ENCODE results near the gene SAP130. TPM values are rescaled to one million over a fixed set of nuclear protein-coding genes. Genes with fewer than 3 reads are reported as not detected.

The SAP130 gene
- total and polyA plus RNA-seq, 4 donors: 3.3 to 5.3 (median 4.5) TPM

GRCh38 chr2:127913808-127914457 lies 113.9 kb downstream of the SAP130 start:
- Histone ChIP-seq H3K27ac (ENCODE audit: low read depth in 1 of 2, low read length in 2 of 2) (no peak overlapping the region), H3K27me3 (ENCODE audit: control insufficient read depth in 4 of 4, insufficient read depth in 4 of 4, low read length in 3 of 4) (no peaks in the 10 kb centered on the region), H3K4me3 (ENCODE audit: low read depth in 1 of 3, low read length in 3 of 3) (no peak overlapping the region), H3K9me3 (ENCODE audit: control insufficient read depth in 4 of 4, low read length in 3 of 4) (no peaks in the 10 kb centered on the region), H3K36me3 (ENCODE audit: control insufficient read depth in 4 of 4, insufficient read depth in 3 of 4, low read depth in 1 of 4, low read length in 3 of 4) (no peaks in the 10 kb centered on the region), H3K9ac (ENCODE audit: low read depth in 1 of 2, low read length in 2 of 2) (no peak overlapping the region), H3K4me1 (ENCODE audit: control insufficient read depth in 4 of 4, insufficient read depth in 4 of 4, low read length in 3 of 4) (no peaks in the 10 kb centered on the region)
- no peak for TF ChIP-seq ATF3 (IDR thresholded peaks at IDR 0.05)
- TF ChIP-seq REST (IDR thresholded peaks at IDR 0.05): no peak
- no peak for TF ChIP-seq RAD21 (IDR thresholded peaks at IDR 0.05)
- no peak for TF ChIP-seq MAX (IDR thresholded peaks at IDR 0.05)
- no peak for TF ChIP-seq CTCF (IDR thresholded peaks at IDR 0.05; ENCODE audit: low read depth, low read length, missing input control)
- no peak for TF ChIP-seq HNF4G (IDR thresholded peaks at IDR 0.05)
- TF ChIP-seq HNF4A (conservative IDR thresholded peaks at IDR 0.05): no peak
- TF ChIP-seq FOXA2 (IDR thresholded peaks at IDR 0.05): no peak
- no peak for TF ChIP-seq TAF1 (conservative IDR thresholded peaks at IDR 0.05)
- no peak for TF ChIP-seq NR2F2 (IDR thresholded peaks at IDR 0.05)
- no peak for TF ChIP-seq GABPA (IDR thresholded peaks at IDR 0.05 in 1 of 2, conservative IDR thresholded peaks at IDR 0.05 in 1 of 2)
- DNase-seq (ENCODE audit: low spot score): no peak
- WGBS: 88% methylated on average over 8 of the region's 8 CpGs

- no peaks in the 10 kb centered on the region for H3K9me3 ChIP-seq (ENCODE audit: control insufficient read depth in 4 of 4, low read length in 3 of 4)
- H3K4me3 ChIP-seq (ENCODE audit: low read depth in 1 of 3, low read length in 3 of 3): no peak overlapping the region
- H3K27me3 ChIP-seq (ENCODE audit: control insufficient read depth in 4 of 4, insufficient read depth in 4 of 4, low read length in 3 of 4): no peaks in the 10 kb centered on the region
- H3K36me3 ChIP-seq (ENCODE audit: control insufficient read depth in 4 of 4, insufficient read depth in 3 of 4, low read depth in 1 of 4, low read length in 3 of 4): no peaks in the 10 kb centered on the region
- H3K9ac ChIP-seq (ENCODE audit: low read depth in 1 of 2, low read length in 2 of 2): no peak overlapping the region
- DNase-seq (ENCODE audit: low spot score): no peak
- TF ChIP-seq REST (IDR thresholded peaks at IDR 0.05) (no peak), ATF3 (IDR thresholded peaks at IDR 0.05) (no peak), HNF4G (IDR thresholded peaks at IDR 0.05) (no peak), FOXA1 (IDR thresholded peaks at IDR 0.05) (no peak), RAD21 (IDR thresholded peaks at IDR 0.05) (no peak)
- no peak overlapping the region for H3K27ac ChIP-seq (ENCODE audit: low read depth in 1 of 2, low read length in 2 of 2)
- 68% methylated on average over 2 of the region's 2 CpGs for WGBS
- no peaks in the 10 kb centered on the region for H3K4me1 ChIP-seq (ENCODE audit: control insufficient read depth in 4 of 4, insufficient read depth in 4 of 4, low read length in 3 of 4)
These were observed 116.1 kb downstream of the SAP130 start for GRCh38 chr2:127911737-127912136.
